NCI-H82 treated with DMSO at 0.1 percent for 48 hours (cell line): ENCODE results near the gene SIPA1L3.

Source experiments
- DNase-seq: peaks from one replicate; lab custom pipeline; 2025; ENCODE audit not compliant: unreplicated experiment; lab: John Stamatoyannopoulos, UW

Gene SIPA1L3

DNA sequence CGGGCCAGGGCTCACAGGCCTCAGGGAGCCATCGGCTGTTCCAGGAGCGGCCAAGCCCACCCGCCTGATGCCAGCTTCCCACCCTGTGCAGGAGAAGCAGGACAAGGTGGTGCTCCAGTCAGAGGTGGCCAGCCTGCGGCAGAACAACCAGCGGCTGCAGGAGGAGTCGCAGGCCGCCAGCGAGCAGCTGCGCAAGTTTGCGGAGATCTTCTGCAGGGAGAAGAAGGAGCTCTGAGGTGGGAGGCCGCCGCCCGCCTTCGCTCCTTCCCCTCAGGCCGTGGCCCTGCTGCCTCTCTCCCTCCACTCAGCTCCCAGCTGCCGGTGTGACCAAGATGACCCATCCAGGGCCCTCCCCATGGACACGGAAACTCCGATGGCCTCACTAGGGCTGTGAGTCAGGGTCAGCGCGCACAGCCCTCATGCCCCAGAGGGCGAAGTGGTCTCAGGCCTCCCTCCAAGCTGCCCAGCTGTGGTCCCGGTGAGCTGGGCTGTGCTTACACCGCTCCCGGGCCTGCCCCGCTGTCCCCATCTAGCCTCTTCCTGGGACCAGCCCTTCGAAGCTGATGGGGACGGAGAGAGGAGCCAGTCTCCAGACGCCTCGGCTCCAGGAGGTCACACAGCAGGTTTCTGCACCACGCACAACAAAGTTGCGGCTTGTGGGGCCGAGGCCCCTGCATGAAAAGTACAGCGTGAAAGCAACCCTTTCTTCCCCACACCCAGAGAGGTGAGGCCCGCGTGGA lies 299.2 kb downstream of the SIPA1L3 start:
- DNase-seq, result no peak

DNA sequence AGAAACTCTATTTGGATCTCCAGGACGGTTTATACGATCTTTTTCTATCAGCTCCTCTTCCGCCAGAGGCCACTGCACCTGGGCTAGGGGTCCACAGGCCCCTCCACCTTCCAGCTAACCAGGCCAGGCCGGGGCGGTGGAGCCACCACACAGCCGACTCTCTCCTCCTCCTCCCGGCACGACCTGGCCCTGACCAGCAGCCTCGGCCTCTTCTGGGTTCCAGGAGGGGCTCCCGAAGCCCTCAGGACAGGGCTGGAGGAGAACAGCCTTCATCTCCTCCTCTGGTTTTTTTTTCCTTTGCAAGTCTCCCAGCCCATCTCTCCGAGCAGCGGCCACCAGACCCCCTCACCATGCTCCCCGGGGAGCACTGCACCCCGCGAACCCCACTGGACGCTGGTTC lies 299.9 kb downstream of the SIPA1L3 start:
- DNase-seq, result no peak

DNA sequence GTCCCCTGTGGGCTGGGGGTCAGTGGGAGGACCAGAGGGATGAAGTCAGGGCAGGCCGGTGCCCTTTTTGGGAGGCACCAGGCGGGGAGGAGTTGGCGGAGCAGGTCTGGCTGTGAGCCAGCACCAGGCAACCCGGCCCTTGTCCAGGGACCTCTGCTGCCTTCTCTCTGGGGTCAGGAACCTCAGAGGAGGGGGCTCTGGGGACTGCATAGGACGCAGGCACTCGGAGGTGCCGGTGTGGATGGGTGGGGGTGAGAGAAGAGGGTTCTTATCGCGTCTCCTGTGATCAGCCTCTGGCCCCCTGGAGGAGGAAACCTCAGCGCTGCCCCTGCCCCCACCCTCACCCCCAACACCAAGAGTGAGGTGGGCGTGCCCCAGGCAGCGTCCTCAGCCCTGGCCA lies 300.5 kb downstream of the SIPA1L3 start:
- DNase-seq, result no peak

DNA sequence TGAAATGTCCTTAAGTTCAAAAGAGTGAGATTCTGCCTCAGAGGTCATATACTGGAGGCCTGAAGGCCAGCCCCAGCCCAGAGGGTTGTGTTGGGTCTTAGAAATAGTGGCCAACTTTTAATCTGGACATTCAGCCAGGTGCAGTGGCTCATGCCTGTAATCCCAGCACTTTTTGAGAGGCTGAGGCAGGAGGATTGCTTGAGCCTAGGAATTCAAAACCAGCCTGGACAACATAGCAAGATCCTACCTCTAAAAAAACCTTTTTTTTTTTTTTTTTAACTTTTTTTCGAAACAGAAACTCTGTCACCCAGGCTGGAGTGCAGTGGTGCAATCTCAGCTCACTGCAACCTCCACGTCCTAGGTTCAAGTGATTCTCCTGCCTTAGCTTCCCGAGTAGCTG lies 301.6 kb downstream of the SIPA1L3 start:
- DNase-seq, result no peak

DNA sequence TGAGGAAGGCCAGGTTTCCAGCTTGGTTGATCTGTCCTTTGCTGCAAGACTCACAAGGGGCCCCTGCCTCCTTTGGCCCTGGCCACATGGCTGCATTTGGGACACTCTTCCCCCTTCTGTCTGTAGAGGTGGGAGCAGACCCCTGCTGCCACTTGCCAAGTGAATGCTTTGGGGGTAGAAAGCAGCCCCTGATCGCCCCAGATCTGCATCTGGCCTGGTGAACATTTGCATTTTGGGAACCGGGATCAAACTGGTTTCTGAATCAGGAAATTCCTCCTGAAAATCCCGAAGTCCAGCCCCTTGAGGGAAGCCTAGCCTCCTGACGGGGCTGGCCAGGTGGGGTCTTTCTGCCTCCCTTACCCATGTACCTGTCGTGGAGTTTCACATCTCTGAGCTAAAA lies 302.1 kb downstream of the SIPA1L3 start:
- DNase-seq, result no peak

DNA sequence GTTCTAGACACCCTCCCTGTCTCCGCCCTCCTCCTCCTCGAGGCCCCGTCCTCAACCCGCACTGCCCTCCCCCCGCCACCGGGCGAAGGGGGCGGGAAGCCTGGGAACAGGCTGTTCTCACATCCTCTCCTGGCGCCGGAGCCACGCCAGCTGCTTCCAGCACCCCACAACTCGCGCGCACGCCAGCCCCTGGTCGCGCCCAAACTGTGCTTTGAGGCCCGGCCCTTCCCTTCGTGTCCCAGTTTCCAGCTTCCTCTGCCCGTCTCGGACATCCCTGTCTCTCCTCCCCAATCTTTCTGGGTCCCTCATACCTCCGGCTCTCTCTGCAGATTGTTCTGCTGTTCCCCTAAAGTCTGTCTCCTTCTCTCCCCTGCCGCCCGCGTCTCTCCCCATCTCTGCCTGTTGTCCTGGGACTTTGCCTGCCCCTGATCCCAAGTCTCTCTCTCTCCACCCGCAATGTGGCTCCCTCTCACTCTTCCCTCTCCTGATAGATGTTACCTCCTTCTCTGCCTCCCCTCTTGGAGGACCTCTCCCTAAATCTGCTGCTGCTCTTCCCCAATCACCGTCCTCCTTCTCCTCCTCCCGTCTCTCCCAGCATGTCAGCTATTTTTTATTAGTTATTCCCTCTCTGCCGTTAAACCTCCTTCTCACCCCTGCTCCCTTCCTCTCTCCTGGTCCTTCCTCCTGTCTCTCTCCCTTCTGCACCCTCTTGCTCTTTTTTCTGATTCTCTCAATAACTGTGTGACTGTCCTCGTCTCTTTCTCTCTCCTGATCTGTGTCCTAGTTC lies 302.9 kb downstream of the SIPA1L3 start:
- DNase-seq, result no peak

DNA sequence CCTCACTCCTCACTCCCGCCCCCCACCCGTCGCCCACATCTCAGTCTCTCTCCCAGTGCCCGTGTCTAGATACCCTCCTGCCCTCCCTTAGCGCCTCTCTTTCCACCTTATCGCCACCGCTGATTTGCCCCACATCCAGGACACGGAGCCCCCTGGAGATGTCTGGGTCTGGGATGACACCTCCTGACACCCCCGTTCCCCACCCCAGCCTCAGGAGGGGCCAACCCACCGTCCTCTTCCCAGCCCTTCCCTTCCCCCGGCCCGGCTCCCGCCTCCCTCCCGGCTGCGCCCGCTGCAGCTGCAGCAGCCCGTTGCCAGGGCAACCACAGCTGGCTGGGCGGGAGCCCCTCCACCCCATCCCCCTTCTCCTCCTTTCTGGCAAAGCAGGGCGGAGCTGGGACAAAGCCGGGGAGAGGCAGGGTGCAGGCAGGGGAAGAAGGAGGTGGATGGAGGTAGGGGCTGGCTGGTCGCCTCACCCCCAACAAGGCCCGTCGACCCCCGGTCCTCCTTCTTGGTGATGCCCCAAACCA lies 303.5 kb downstream of the SIPA1L3 start:
- DNase-seq, result no peak

DNA sequence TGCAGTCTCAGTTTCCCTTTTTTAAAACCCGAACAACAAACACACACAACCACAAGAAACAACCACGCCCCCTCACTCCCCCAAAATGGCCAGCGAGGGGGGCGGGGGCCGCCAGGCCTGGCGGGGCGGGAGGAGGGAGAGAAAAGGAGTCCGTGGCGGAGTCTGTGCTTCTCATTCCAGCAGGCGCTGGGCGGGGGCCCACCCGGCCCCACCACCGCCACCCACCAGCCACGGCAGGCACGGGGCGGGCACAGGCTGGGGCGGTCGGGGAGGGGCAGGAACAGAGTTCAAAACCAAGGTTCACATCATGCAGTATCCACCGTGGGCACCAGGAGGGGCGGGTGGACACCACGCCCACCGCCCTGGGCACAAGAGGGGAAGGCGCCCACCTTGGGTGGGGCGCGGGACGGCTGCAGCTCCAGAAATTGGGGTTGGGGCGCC lies 304.2 kb downstream of the SIPA1L3 start:
- DNase-seq, result no peak

DNA sequence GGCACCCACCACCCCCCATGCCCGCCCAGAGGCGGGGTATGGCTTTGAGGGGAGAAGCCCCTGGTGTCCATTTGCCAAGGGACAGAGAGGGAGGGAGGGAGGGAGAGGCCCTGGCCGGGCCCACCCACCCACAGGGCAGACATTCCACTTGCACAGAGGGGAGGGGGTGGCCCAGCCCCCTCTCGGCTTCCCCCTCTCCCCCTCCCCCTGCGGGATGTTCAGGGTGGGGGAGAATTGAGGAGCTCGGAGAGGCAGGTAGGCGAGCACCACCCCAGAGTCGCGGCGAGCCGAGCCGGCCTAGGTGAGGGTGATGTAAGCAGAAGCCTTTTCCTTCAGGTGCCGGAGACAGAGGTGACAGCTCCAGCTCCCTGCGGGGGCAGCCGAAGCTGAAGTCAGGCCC lies 304.8 kb downstream of the SIPA1L3 start:
- DNase-seq, result no peak

DNA sequence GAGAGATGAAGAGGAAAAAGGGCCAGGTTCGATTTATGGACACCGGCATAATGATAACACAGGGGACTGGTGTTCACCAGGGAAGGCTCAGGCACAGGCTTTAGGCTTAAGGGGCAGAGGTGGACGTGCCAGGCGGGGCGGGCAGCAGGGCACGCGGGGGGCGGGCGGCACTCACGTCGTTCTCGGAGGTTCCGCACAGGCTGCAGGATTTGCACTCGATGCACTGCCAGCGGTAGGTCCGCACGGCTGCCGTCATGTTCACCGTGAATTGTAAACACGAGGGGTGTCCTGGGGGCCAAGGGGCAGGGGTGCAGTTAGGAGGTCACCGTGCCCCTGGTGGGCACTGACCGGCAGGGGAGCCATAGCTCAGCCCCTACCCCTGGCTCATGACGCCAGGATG lies 306.5 kb downstream of the SIPA1L3 start:
- DNase-seq, result no peak

DNA sequence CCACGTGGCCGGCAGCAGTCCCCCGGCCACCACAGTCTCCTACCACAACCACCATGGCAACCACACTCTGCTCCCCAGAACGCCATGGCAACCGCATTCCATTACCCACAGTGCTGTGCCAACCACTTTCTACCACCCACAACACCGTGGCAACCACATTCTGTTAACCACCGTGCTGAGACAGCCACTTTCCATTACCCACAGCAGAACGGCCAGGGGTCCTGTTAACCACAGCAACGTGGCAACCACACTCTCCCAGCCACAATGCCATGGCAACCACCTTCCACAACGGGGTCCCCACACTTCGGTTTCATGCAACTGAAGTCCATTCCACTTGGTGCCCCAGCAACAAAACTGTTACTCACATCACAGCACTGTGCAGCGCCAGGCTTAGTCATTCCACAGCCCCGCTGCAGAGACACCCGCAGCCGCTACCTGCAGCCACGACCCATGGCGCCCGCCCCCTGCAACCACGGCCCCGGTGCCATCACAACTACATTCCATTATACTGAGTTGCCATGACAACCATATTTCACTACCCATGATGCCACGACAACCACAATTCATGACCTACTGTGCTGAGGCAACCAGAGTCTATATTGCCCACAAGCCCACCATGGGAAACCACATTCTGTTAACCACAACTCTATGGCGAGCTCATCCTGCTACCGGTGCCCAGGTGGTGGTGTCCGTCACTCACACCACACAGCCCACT lies 307.1 kb downstream of the SIPA1L3 start:
- DNase-seq, result no peak

DNA sequence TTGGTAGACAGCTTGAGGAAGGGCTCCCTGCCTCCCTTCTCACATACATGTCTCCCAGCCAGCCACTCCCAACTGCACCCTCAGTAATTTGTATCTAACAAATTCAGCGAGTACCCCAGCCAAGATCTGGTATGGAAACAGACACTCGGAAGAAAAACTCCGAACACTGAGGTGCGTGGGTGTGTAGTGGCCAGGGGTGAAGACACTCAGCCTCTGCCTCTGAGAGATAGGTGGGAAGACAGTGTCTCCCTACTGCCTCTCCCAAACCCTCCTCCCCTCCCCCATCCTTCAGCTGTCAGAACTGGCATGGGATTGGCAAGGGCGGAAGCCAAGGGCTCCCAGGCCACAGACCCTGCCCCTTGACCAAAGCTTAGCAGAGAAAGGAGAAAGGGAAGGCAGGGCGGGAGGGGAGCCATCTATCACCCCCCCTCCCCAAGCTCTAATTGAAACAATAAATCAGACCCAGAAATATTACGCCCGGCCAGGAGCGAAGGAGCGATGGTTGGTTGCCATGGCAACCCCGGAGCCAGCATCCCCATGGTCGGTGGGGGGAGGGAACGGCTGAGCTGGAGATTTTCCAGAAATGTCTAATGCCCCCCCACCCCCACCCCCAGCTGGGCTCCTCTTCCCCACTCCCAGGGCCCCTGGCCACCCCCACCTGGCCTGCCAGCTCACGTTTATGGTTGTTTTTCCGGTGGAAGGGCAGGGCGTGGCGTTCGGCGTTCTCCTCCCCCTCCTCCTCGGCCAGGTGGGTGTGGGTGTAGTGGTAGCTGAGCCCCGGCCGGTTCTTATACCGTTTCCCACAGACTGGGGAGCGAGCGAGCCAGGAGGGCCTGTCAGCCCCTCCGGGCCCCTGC lies 310.0 kb downstream of the SIPA1L3 start:
- no peak for DNase-seq

DNA sequence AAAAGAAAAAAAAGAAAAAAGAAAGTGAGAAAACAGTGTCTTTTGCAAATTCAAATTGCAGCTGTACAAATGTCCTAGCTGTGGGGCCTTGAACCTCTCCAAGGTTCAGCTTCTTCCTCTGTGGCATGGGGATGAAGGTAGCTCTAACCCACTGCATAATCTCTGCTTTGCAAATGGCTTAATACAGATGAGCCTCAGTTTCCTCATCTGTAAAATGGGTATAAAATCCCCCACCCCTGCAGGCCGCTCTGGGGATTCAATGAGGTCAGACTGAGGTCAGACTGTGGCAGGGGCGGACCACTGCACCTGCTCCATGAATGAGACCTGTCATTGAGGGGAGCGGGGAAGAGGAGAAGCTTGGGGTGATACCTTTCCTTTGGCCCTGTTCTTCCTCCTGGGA lies 311.2 kb downstream of the SIPA1L3 start:
- DNase-seq, result no peak

DNA sequence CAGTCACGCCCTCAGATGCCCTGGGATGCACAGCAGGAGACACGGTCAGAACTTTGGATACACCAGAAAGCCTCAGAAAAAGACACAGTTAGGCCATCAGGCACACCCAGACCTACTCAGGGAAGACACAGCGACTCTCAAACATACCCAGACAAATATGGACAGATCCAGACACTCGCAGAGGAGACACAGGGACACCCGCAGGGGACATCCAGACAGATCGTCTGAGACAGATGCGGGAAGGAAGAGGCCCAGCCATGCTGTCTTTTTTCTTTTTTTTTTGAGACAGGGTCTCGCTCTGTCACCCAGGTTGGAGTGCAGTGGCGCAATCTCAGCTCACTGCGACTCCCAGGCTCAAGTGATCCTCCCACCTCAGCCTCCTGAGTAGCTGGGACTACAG lies 312.2 kb downstream of the SIPA1L3 start:
- DNase-seq, result no peak

DNA sequence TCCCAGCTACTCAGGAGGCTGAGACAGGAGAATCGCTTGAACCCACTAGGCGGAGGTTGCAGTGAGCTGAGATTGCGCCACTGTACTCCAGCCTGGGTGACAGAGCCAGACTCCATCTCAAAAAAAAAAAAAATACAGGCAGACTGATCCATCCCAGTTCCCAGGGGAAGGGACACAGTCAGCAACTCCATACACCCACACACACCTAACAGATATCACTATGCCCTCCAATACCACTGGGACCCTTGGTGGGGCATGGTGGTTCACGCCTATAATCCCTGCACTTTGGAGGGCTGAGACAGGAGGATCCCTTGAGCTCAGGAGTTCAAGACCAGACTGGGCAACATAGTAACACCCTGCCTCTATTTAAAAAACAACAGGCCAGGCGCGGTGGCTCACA lies 314.4 kb downstream of the SIPA1L3 start:
- no peak for DNase-seq

DNA sequence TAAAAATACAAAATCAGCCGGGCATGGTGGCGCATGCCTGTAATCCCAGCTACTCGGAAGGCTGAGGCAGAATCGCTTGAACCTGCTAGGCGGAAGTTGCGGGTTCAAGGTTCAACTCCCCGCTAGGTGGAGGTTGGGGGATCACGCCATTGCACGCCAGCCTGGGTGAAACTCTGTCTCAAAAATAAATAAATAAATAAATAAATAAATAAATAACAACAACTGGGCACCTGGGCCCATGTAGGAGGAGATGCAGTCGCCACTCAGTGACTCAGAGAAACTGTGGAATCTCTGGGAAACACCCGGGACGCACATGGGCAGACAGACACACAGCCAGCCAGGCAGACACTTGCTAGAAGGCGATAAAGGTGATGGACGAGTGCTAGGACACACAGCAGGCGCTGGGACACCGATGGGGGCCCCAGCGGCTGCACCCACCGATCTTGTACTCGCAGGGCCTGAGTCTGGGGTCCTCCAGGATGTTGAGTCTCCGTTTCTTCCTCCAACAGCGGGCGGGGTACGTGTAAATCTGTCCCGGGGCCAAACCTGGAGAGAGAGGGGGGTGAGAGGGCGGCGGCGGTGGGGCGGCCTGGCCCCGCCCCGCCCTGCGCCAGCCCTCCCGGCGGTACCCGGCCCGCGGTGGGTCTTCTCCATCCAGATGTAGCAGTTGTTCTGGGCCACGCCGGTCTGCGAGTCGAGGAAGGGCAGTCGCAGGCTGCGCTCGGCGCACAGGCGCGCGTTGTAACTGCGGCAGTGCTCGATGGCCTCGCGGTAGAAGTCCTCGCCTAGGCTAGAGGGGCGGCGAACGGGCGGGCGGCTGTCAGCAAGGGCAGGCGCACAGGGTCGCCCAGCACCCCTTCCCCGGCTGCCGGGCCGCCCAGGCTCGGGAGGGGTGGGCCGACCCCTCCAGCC lies 315.2 kb downstream of the SIPA1L3 start:
- no peak for DNase-seq

DNA sequence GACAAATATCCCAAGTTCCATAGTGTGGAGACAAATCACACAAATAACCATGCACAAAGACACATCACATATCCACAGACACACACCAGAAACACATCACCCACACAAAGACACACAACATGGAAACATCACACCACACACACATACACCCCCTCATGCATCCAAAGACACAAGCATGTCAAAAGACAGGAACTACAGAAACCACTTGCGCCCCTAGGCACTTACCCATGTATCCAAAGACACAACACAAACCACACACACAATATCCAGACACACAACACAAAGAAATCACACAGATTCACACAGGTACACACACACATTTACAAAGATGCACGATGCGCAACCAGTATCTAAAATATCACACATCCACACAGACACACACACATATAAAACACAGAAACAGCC lies 316.1 kb downstream of the SIPA1L3 start:
- no peak for DNase-seq

DNA sequence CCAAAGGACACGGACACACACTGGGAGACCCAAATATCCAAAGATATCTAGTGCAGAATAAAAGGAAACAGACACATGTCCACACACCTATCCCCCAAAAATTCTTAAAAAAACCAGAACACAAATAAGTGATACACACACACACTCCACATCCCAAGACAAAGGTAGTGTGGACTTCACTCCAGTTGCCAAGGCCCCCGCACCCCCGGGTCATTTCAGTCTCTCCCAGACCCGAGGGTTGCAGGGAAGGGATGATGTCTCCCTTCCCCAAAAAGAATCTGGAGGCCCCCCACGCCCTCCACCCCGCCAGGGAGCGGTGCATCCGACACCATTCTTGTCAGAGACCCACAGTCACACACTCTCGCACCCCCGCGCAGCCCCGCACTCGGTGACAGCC lies 316.6 kb downstream of the SIPA1L3 start:
- DNase-seq, result no peak

DNA sequence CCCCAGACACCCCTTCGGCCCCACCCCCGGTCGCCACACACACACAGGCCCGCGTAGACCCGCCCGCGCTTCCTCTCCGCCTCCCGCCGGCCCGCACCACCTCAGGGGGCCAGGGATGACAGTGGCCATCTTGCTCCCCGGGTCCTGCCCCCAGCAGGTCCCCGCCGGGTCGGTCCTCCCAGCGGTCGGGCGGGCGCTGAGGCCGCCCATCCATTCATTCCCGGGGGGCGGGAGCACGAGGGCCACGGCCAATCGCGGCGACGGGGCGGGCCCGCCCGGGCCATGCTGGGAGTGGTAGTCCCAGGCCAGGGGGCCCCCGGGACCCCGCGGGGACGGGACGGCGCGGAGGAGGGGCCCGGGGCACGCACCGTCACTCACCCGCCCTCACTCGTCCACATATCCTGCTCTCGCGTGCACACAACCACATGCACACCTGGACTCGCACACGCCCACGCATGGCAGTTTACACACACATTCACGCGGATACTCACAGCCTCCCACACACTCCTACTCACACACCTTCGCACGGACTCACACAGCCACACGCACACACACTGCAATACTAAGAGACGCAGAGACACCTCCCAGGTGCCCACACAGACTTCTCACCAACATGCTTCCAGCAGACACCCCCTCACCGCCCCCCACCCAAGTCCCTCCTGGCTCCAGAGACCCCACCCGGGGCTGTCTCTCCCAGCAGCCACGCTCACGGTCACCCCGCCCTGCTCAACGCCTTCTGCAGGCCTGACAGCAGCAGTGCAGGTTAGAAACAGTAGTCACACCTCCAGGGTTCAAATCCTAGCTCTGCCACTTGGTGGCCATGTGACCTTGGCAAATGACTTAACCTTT lies 317.2 kb downstream of the SIPA1L3 start, which contains the start of gene DPF1:
Gene DPF1 (minus strand): TSS at position 209 of the 849 bp plus-strand sequence. CDS start 80 bp downstream, at position 129.
- peak; percentile 37 for DNase-seq
